Stimulated activated CD8-positive, alpha-beta memory T cell treated with anti-CD3 and anti-CD28 coated beads, Interleukin-12 subunit alpha, Interleukin-12 subunit beta, amount 100 ng/mL, for 1 hour (primary cell): ENCODE results near the gene PSMA6.
"Not testable (repeated sequence)": the region's sequence is repeated elsewhere in the genome, so short reads cannot be mapped to it uniquely, and the experiment has no call there.

ENCODE experiments used
- DNase-seq: peaks from one replicate; pipeline ENCODE4 v3.0.0-alpha.2; 2020; ENCODE audit warnings: low read depth

PSMA6 gene

DNA sequence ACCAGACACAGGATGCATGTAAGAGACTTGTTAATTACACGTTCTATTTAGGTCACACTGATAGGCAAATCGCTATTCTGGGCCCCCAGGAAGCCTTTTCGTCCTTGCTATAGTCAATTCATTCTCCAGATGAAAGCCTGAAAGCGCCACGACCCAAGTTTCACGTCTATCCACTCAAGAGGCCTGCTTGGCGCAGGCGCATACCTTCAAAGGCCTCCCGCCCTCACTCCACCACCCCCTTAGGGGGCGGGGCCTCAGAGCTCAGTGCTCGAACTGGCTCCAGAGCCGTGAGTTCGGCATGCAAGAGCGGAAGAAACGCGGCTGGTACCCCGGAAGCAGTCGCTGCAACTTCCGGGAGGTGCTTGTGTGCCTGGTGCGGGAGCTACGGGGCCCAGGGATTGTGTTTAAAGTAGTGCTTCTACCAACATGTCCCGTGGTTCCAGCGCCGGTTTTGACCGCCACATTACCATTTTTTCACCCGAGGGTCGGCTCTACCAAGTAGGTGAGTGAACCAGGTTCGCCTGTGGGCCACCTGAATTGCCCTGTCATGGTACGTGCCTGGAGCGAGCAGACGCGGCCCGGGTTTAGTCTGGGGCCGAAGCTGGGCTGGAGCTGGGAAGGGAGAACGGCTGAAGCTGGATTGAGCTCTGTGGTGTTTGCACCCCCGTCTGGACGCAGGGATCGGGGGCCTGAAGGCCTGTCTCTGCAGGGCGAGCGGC lies at the start of gene PSMA6:
PSMA6 (plus strand) TSS at position 332 of the 719 bp plus-strand sequence; CDS start at position 427, 95 bp downstream.
- DNase-seq: peak; percentile 98

DNA sequence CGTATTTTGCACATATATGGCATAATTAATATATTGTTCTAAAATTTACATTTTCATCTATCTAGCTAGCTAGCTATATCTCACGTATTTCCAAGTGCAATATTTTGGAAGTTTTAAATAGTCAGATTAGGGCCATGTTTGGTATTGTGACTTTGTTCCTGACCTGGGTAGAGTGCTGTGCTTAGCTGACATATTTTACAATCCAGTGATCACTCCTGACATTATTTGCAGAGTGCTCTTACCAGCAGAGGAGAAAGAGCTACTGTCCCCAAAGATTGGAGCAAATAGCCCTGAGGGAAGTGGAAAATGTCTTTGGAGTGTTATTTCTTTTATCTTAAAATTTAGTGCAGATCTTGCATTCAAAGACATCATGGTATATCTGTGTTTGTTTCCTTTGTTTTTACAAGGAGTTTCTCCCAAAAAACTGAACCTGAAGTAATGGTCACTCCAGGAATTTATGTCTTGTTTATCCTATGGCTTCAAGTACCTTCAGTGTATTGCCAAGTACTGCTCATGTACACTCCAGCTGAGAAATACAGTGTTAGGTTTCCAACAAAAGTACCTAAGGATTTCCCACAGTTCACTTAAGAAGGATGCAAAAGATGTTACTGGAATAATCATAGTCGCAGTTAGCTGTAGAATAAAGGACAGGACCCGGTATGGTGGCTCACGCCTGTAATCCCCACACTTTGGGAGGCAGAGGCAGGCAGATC lies 49.4 kb upstream of the PSMA6 start:
- DNase-seq: no peak

DNA sequence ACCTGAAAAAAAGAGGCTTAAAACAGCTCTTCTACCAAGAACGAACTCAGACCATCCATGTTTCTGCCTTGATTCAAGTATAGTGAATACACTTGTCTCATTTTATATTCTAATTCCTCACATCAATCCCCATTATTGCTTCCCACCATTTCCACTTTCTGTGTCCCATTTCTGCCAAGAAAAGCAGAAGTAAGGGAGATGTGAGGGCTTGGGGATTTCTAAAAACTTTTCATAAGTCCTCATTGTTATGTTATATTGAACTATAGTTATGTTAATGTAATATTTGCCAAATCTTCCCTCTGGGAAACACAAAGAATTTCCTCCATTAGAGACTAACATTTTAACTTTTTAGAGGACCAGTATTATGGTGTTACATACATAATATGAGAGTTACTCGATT lies 48.2 kb upstream of the PSMA6 start:
- DNase-seq: no peak

DNA sequence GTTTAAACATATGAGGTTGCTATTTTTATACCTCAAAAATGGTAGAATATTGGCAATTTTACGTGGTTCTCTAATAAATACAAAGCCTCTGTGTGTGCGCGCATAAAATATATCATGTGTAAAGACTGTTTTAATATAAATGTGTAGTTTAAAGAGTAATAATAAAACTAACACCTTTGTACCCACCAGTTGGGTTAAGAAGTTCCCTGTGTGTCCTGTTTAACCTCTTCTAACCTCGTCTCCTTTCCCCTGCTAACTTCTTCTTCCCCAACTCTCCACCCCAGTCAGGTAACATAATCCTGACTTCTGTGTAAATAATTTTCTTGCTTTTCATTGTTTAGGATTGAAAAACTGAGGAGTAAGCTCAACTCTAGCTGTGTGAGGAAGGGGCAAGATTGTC lies 47.6 kb upstream of the PSMA6 start:
- DNase-seq: no peak

DNA sequence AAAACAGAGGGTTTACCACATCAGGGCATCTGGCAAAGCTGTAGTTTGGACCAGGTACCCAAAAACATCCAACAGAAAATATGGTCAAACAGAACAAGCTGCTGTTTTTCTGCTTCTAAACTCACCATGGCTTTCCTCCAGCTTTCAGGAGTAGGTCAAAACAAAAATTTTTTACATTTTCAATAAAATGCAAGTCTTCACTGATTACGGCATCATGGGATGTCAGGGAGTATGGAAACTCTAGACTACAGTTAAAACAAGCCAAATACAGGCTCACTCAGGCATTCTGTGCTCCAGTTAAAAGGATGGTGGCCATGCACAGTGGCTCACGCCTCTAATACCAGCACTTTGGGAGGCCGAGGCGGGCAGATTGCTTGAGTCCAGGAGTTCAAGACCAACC lies 47.1 kb upstream of the PSMA6 start:
- no peak for DNase-seq

DNA sequence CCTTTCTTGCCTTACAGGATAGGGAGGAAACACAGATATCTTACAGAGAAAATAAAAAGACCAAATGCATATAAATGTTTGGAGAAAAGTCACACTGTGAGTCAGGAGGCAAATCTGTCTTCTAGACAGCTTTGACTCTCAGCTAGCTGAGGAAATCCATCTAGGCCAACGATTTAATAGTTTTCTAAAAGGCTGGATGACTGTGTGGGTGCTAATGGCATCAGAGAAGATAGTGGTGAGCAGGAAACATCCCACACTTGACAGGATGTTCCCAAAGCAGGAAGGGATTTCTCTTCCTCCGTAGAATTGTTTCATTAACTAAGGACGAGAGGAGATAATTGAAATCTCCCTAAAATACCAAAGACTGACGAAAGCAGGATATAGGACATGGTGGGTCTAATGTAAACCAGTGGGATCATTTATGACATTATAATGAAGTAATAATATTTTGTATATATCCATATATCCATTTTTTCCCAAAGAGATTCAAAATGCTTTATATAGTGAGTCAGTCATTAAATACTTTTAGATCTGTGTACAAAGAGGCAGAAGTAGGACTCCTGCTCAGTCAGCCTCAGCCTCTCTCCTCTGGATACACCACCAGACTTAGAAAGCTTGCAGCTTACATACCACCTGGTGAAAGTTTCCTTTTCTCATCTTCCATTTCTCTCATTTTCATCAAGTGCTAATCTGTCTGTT lies 44.3 kb upstream of the PSMA6 start:
- DNase-seq: no peak

DNA sequence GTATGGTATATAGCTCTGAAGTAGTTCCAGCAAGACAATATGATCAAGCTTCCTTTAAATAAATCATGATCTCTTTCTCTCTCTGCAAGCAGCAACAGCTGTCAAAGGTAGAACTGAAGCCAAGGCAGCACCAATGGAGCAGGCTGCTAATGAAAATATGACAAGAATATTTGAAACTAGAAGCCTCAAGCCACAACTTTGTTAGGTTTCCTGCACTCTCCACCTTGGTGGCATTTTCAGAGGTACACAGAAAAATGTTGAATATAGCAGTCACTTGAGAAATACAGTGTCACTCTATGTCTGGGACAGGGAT lies 43.8 kb upstream of the PSMA6 start:
- DNase-seq: no peak

DNA sequence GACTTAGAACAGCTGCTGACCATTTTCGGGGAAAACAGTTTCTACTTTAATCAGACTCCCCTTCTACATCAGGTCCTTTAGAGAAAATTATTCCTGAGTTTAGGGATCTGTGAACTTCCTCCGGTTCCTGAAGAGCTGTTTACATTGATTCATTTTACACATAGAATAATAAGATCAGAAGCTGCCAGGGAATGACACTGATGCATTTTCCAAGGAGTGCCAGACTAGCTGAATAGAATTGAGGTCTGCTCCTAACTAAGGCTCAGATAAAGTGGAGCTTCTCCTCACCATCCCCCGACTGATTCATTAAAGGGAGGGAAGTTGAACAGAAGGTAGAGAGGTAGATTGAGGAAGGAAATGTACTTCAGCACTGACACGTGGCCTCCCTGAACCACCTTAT lies 41.9 kb upstream of the PSMA6 start:
- no peak for DNase-seq

DNA sequence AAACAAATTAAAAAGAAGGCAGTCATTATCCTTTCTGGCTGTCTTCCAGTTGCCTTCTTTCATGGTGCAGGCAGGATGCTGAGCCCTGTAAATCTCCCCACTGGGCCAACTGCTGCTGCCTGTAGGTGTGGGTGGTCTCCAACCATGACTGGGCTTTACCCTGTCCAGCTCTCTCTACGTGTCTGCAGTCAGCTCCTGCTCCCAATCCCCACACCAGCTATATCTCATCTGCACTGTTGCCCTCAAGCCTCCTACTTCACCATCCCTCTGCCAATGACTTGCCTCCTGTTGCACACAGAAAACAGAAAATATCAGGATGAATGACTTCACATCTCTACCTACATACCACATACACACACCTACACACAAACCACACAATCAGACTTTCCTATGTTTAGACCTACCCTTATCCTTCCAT lies 39.7 kb upstream of the PSMA6 start:
- no peak for DNase-seq

DNA sequence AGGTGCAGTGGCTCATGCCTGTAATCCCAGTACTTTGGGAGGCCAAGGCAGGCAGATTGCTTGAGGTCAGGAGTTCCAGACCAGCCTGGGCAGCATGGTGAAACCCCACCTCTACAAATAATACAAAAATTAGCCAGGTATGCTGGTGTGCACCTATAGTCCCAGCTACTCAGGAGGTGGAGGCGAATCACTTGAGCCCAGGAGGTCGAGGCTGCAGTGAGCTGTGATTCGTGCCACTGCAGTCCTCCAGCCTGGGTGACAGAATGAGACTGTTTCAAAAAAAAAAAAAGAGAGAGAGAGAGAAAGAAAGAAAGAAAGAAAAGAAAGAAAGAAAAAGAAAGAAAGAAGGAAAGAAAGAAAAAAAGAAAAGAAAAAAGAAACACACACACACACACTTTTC lies 39.1 kb upstream of the PSMA6 start:
- DNase-seq: not testable (repeated sequence)

DNA sequence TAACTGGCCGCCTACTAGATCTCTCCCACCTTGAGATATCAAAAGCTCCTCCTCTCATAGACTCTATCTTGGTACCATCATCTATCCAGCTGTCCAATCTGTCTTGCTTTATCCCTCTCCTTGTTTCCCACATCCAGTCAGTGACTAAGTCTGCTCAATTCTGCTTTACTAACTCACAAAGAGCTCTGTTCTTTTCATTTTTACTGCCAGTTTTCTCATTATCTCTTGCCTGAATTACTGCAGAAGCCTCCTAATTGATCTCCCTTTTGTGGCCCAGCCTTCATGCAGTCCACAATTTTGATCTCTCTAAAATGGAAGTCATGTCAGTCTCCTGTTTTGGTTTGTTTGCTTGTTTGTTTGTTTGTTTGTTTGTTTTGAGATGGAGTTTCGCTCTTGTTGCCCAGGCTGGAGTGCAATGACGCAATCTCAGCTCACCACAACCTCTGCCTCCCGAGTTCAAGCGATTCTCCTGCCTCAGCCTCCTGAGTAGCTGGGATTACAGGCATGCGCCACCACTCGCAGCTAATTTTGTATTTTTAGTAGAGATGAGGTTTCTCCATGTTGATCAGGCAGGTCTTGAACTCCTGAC lies 38.1 kb upstream of the PSMA6 start:
- DNase-seq: not testable (repeated sequence)

DNA sequence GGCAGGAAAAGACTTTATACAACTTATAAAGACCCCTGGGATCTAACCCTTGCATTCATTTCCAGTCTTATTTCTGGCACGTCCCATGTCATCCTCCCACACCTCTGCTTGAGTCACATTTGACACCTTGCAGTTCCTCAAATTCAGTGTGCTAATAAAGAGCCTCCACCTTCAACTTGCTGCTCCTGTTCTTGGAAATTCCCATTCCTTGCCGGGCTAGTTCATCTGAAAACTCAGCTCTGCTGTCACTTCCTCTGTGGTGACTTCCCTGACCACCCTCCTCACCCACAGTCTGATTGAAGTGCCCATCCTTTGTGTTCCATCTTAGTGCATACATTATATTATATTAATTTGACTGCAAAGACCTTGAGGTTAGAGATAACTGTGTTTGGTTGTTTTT lies 37.4 kb upstream of the PSMA6 start:
- no peak for DNase-seq

DNA sequence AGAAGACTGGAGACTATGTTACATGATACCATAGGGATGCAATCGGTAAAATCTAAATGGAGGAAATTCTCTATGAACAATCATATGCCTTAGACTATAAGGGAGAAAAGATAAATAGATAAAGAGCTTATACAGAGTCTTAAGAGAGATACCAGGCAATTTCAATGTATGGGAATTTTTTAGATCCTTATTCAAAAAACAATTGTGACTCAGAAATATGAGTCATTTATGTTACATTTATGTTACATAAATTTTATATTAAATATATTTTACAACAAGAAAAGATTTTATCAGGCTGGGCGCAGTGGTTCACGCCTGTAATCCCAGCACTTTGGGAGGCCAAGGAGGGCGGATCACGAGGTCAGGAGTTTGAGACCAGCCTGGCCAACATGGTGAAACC lies 36.5 kb upstream of the PSMA6 start:
- DNase-seq: no peak

DNA sequence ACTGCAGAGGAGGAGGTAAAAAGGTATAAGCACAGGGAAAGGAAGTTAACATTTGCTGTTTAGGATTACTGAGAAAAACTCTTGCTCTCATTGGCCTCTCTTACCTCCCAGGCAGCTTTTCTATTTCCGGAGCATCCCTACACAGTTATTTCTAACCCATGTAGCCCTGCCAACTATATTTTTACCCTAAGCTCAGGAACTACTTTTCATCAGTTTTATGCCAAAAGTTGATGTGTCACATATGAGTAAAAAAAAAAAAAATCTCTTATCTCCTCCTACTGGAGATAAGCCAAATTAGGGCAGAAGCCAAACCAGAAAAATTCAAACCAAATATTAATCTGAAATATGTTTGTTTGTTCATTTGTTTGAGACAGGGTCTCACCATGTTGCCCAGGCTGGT lies 34.4 kb upstream of the PSMA6 start:
- no peak for DNase-seq

DNA sequence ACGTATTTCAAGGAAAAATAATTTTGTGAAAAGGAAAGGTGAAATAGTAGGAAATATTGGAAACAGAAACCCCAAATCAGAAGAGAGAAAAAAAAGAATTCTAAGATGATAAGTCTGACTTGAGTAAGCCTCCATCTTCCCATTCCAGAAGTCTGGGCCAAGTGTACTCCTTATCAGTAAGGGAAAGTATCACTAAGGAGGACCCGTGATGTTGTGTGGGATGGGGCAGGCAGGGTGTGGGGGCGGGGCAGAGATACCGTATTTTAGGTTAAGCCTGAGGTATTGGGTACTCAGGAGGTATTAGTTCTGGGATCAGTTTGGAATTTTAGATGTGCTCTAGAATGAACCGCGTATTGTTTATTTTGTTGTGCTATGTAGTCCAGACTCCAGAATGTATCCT lies 33.8 kb upstream of the PSMA6 start:
- DNase-seq: no peak

DNA sequence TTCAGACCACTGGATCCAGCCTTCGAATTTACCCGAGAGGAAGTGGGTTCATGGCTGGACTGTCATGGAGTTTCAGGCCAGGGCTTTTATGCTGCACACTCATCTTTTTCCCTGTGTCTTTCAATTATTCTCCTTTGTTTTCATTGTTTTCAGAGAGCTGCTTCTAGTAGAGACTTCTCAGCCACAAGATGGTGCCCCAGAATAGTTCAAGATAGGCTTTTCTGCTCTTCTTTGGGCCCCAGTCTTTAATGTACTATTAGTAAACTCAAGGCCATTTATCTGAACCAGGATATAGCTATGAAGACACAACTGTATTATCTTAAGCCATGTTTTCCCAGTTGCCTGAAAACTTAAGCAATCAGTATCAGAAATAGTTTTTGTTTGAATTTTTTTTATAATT lies 30.4 kb upstream of the PSMA6 start:
- DNase-seq: no peak

DNA sequence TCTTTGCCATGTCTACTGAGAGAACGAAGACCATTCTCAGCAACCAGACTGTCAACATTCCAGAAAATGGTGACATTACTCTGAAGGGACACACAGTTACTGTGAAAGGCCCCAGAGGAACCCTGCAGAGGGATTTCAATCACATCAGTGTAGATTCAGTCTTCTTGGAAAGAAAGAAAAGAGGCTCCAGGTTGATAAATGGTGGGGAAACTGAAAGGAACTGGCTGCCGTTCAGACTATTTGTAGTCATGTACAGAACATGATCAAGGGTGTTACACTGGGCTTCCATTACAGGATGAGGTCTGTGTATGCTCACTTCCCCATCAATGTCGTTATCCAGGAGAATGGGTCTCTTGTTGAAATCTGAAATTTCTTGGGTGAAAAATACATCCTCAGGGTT lies 29.7 kb upstream of the PSMA6 start:
- no peak for DNase-seq

DNA sequence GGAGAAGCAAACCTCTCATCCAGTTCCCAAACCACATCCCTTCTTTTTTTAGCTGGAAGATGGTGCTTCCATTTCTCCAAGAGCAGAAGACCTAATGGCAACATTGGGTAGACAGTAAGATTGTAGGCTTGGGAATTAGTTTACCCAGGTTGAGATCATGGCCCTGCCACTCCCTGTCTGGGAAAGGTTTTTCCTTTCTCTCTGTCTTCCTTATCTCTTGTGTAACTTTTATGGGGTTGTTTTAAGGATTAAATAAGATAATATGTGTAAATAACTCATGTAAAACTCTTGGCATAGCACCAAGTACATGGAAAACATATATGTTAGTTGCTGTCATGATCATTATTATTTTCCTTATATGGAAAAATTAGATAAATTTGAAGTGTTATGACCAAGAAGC lies 23.2 kb upstream of the PSMA6 start:
- DNase-seq: no peak

DNA sequence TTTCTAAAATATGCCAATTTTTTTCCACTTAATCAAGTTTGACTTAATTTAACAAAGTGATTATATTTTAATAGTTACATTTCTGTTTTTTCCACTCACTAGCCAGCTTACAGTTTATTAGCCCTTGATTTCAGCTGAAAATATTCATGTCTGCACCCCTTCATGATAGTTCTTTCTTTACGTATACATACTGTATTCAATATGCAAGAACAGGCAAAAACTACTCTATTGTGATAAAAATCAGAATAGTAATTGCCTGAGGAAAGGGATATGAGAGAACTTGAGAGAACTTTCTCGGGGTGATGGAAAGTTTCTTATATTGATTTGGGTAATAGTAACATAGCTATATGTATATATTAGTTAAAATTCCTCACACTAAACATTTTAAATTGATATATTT lies 17.4 kb upstream of the PSMA6 start:
- DNase-seq: no peak

DNA sequence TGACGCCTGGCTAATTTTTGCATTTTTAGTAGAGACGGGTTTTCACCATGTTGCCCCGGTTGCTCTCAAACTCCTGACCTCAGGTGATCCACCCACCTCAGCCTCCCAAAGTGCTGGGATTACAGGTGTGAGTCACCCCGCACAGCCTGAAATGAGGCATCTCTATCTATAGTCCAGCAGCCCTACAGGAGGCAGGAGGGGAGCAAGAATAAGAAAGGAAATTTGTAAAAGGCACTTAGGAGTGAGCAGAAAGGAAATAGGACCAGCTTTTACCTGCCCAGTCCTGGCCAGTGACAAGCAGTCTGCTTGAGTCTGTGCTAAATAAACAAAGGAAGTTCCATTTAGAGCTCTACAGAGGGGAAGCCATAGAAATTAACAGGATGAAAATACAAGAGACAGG lies 15.0 kb upstream of the PSMA6 start:
- no peak for DNase-seq

DNA sequence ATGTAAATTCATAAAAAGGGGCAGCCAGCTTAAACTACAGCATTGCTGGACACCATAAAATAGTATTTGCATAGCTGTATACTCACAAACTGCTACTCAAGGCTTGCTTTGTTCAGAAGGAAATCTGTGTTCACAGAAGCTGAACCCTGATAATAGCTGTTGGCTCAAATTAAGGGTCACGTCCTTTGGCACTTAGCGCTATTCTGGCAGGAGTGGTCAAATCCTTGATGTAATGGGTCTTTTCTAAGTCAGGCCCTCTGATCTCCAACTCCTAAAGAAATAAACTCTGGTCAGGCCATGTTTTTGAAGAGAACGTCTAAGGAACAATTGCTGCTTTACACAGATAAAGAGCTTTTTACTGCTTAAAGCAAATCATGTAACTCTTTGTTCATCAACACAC lies 12.8 kb upstream of the PSMA6 start:
- no peak for DNase-seq

DNA sequence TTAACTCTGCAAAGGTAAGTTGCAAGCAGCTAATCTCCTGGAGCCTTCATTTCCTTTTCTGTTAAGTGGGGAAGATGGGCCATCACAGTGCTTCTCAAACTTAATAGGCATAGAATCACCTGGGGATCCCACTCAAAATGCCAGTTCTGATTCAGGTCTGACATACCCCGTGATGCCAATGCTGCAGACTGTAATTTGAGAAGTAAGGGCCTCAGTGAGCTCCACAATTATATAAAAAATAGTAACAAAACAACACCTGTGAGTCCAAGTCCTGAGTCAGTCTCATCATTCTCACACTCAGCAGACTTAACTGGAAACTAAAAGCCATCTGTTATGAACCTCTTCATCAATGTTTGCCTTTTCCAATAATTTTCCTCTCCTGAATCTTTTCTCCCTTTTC lies 10.8 kb upstream of the PSMA6 start:
- DNase-seq: no peak

DNA sequence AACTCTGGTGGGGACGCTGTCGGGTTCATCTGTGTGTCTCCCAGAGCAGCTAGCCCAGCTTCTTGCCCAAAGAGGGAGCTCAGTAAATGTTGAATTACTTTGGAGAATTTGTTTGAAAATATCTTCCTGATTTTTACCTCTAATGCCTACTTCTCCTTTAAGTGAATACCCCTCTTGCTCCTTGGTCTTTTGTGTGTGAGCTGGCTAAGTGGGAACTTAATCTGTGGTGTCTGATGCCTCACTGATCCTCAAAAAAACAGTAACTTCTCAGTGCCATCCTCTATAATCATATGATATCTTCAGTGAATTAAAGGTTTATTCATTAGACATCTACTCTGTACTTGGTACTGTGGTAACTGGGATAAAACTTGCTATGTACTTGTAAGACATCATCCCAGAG lies 7.7 kb upstream of the PSMA6 start:
- no peak for DNase-seq
